Lung (tissue), 12 donors: ENCODE results near the gene TMEM91. TPM values are rescaled to one million over a fixed set of nuclear protein-coding genes. Genes with fewer than 3 reads are reported as not detected.

Source experiments
- ATAC-seq: fragments of 200-7000 bp; cut with Tn5 transposase; one replicate; pipeline ENCODE4 v1.9.1; 2020; ENCODE audit warnings: moderate number of reproducible peaks; ENCODE audit not compliant: insufficient read depth, low FRiP score
- DNase-seq, 3 donors: peaks; one replicate each; pipeline ENCODE4 v3.0.0-alpha.2; 2013 to 2017
- H3K27ac ChIP-seq, 2 donors: one replicate each; pipeline ENCODE4 v1.5.1; 2013; ENCODE audit warnings: mild to moderate bottlenecking in 2 of 2, moderate library complexity in 2 of 2, control low read depth in 1 of 2, inconsistent platforms in 1 of 2, low read depth in 1 of 2, low read length in 1 of 2
- H3K27me3 ChIP-seq, 3 donors: one replicate each; pipeline ENCODE4 v1.5.1; 2013; ENCODE audit warnings: low read length in 2 of 3; ENCODE audit not compliant: control insufficient read depth in 3 of 3, insufficient read depth in 3 of 3
- H3K36me3 ChIP-seq, 4 donors: one replicate each; pipeline ENCODE4 v1.5.1; 2013; ENCODE audit warnings: low read length in 4 of 4, mild to moderate bottlenecking in 1 of 4, moderate library complexity in 1 of 4; ENCODE audit not compliant: control insufficient read depth in 4 of 4, insufficient read depth in 4 of 4
- H3K4me1 ChIP-seq, 5 donors: one replicate each; pipeline ENCODE4 v1.5.1; 2013; ENCODE audit warnings: low read length in 5 of 5, mild to moderate bottlenecking in 2 of 5, moderate library complexity in 1 of 5; ENCODE audit not compliant: control insufficient read depth in 5 of 5, insufficient read depth in 5 of 5
- H3K4me3 ChIP-seq: one replicate; pipeline ENCODE4 v1.5.1; 2013; ENCODE audit warnings: mild to moderate bottlenecking, control low read depth, moderate library complexity
- H3K9ac ChIP-seq, 2 donors: one replicate each; pipeline ENCODE4 v1.5.1; 2013; ENCODE audit warnings: low read length in 2 of 2, control low read depth in 1 of 2; ENCODE audit not compliant: insufficient read depth in 1 of 2
- H3K9me3 ChIP-seq, 4 donors: one replicate each; pipeline ENCODE4 v1.5.1; 2013; ENCODE audit warnings: low read length in 3 of 4, mild to moderate bottlenecking in 1 of 4, moderate library complexity in 1 of 4; ENCODE audit not compliant: control insufficient read depth in 4 of 4, insufficient read depth in 3 of 4
- WGBS, 2 donors: extraction: QIAGEN DNeasy Blood & Tissue Kit; methylation state at CpG; one replicate each; pipeline ENCODE4 v1.1.7; 2013; 5-methylcytosine and 5-hydroxymethylcytosine counted together
- polyA plus RNA-seq, 2 donors: library from polyadenylated mRNA; stranded (reverse); fragments of 200-250 nt; gene quantifications; one replicate each; pipeline ENCODE4 v1.2.1, GENCODE V29; 2013
- total RNA-seq, 2 donors: library from RNA; depleted of rRNA in 1 of 2; stranded (reverse); fragments of >200 nt in 1 of 2; gene quantifications; one replicate each; pipeline ENCODE4 v1.2.1, GENCODE V29; 2014 to 2021
- TF ChIP-seq, protein P1 (sequence below): IDR thresholded peaks from 2 replicates; pipeline ENCODE4 v1.5.1; 2012; ENCODE audit warnings: mild to moderate bottlenecking; ENCODE audit errors: control extremely low read depth, extremely low read depth
- donor health status: control.
- donor health status: control.
- donor health status: Bipolar disorder and iron deficiency.
- donor health status: healthy.
- donor health status: DM: yes; HTN: yes; CAD: no.

The TMEM91 gene
- total and polyA plus RNA-seq, 4 donors: 13.6 to 39.8 (median 17.0) TPM

- TF ChIP-seq, protein P1, sequence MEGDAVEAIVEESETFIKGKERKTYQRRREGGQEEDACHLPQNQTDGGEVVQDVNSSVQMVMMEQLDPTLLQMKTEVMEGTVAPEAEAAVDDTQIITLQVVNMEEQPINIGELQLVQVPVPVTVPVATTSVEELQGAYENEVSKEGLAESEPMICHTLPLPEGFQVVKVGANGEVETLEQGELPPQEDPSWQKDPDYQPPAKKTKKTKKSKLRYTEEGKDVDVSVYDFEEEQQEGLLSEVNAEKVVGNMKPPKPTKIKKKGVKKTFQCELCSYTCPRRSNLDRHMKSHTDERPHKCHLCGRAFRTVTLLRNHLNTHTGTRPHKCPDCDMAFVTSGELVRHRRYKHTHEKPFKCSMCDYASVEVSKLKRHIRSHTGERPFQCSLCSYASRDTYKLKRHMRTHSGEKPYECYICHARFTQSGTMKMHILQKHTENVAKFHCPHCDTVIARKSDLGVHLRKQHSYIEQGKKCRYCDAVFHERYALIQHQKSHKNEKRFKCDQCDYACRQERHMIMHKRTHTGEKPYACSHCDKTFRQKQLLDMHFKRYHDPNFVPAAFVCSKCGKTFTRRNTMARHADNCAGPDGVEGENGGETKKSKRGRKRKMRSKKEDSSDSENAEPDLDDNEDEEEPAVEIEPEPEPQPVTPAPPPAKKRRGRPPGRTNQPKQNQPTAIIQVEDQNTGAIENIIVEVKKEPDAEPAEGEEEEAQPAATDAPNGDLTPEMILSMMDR: no peak
- Histone ChIP-seq H3K4me3 (no peak overlapping the region), H3K4me1 (peaks cover 0 to 20% (median 13%) of the 10 kb centered on the region in 5 donors), H3K9me3 (peaks cover 0 to 3% (median 0%) of the 10 kb centered on the region in 4 donors), H3K9ac (no peak overlapping the region), H3K36me3 (peaks cover 0 to 21% (median 13%) of the 10 kb centered on the region in 4 donors), H3K27ac (peak overlapping the region in 1 of 2 donors; percentile 89), H3K27me3 (no peaks in the 10 kb centered on the region)
- WGBS, 2 donors: 70 to 88% methylated on average over 6 of the region's 6 CpGs
- no peak for DNase-seq
- ATAC-seq: no peak
Measured at GRCh38 chr19:41430922-41431321, 54.6 kb downstream of the TMEM91 start.

GRCh38 chr19:41431426-41432386 lies 55.4 kb downstream of the TMEM91 start:
- ATAC-seq (no peak), DNase-seq (peak in 1 of 3 donors; percentile 30)
- Histone ChIP-seq H3K36me3 (peaks cover 0 to 26% (median 18%) of the 10 kb centered on the region in 4 donors), H3K27me3 (no peaks in the 10 kb centered on the region), H3K9ac (no peak overlapping the region), H3K4me3 (no peak overlapping the region), H3K4me1 (peaks cover 0 to 16% (median 12%) of the 10 kb centered on the region in 5 donors), H3K9me3 (peaks cover 0 to 3% (median 0%) of the 10 kb centered on the region in 4 donors), H3K27ac (peak overlapping the region in 1 of 2 donors; percentile 89)
- WGBS, 2 donors: 68 to 72% methylated on average over 23 of the region's 23 CpGs
- TF ChIP-seq, protein P1: no peak

DNA sequence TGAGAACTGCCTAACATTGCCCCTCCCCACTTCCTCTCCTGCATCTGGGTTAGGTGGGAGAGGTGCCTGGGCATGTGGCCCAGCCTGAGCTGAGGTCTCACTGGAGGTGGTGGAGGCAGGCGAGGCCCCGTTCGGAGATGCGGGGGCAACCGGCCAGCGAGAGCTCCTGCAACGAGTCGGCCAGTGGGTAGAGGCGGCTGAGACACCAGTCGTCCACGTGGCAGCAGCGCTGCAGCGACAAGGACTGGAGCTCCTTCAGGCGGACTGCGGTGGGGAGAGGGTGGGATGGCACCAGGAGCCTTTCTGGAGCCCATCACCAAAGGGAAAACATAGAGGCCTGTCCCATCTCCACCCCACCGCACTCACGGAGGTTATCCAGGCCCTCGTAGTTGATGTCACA lies 56.8 kb downstream of the TMEM91 start:
- 93 to 95% methylated on average over 18 of the region's 18 CpGs for WGBS, 2 donors
- DNase-seq: no peak
- Histone ChIP-seq H3K36me3 (peaks cover 0 to 30% (median 21%) of the 10 kb centered on the region in 4 donors), H3K4me3 (no peak overlapping the region), H3K9me3 (peaks cover 0 to 3% (median 0%) of the 10 kb centered on the region in 4 donors), H3K27me3 (no peaks in the 10 kb centered on the region), H3K27ac (peak overlapping the region in 1 of 2 donors; percentile 73), H3K4me1 (peaks cover 0 to 5% (median 5%) of the 10 kb centered on the region in 5 donors), H3K9ac (no peak overlapping the region)
- TF ChIP-seq, protein P1: no peak
- ATAC-seq: no peak

Other genes with a start within 250 kb of the TMEM91 start
- 10 to 100 TPM in 1 of 2 donors, 1 to 10 TPM in 1; 9.7 to 13.2 TPM for gene CYP2S1, start 183.3 kb upstream of the TMEM91 start, total RNA-seq
- 1 to 10 TPM; 5.2 to 5.4 TPM for gene CYP2S1, start 183.3 kb upstream of the TMEM91 start, polyA plus RNA-seq
- gene AXL, start 157.3 kb upstream of the TMEM91 start, total RNA-seq: 10 to 100 TPM; 48.6 to 53.0 TPM
- 10 to 100 TPM in 1 of 2 donors, 1 to 10 TPM in 1; 8.2 to 13.4 TPM for gene AXL, start 157.3 kb upstream of the TMEM91 start, polyA plus RNA-seq
- gene HNRNPUL1, start 112.2 kb upstream of the TMEM91 start, total RNA-seq: 100 to 1,000 TPM; 192 to 198 TPM
- gene HNRNPUL1, start 112.2 kb upstream of the TMEM91 start, polyA plus RNA-seq: 10 to 100 TPM; 92.2 to 96.0 TPM
- gene CCDC97, start 66.4 kb upstream of the TMEM91 start, total RNA-seq: 10 to 100 TPM; 19.7 to 39.9 TPM
- gene CCDC97, start 66.4 kb upstream of the TMEM91 start, polyA plus RNA-seq: 10 to 100 TPM; 13.2 to 22.2 TPM
- gene TGFB1, start 22.6 kb upstream of the TMEM91 start, total RNA-seq: 10 to 100 TPM; 18.0 to 88.8 TPM
- gene TGFB1, start 22.6 kb upstream of the TMEM91 start, polyA plus RNA-seq: 10 to 100 TPM; 27.8 to 67.3 TPM
- 10 to 100 TPM; 10.2 to 16.4 TPM for gene B9D2, start 12.4 kb upstream of the TMEM91 start, total RNA-seq
- gene B9D2, start 12.4 kb upstream of the TMEM91 start, polyA plus RNA-seq: 10 to 100 TPM; 11.6 to 18.6 TPM
- gene EXOSC5, start 20.8 kb downstream of the TMEM91 start, total RNA-seq: 10 to 100 TPM in 1 of 2 donors, 1 to 10 TPM in 1; 6.3 to 21.6 TPM
- gene EXOSC5, start 20.8 kb downstream of the TMEM91 start, polyA plus RNA-seq: 10 to 100 TPM; 32.6 to 34.4 TPM
- gene BCKDHA, start 21.3 kb downstream of the TMEM91 start, total RNA-seq: 10 to 100 TPM; 38.9 to 39.2 TPM
- 10 to 100 TPM; 19.7 to 54.5 TPM for gene BCKDHA, start 21.3 kb downstream of the TMEM91 start, polyA plus RNA-seq
- 10 to 100 TPM in 1 of 2 donors, 1 to 10 TPM in 1; 6.2 to 30.5 TPM for gene B3GNT8, start 50.8 kb downstream of the TMEM91 start, total RNA-seq
- 10 to 100 TPM; 35.1 to 39.0 TPM for gene B3GNT8, start 50.8 kb downstream of the TMEM91 start, polyA plus RNA-seq
- 10 to 100 TPM; 25.5 to 51.4 TPM for gene DMAC2, start 63.4 kb downstream of the TMEM91 start, total RNA-seq
- gene DMAC2, start 63.4 kb downstream of the TMEM91 start, polyA plus RNA-seq: 10 to 100 TPM; 46.2 to 51.7 TPM
- not detected for gene ERICH4, start 66.6 kb downstream of the TMEM91 start, total RNA-seq
- under 1 TPM in 1 of 2 donors, not detected in 1; 0.16 TPM for gene ERICH4, start 66.6 kb downstream of the TMEM91 start, polyA plus RNA-seq
- 10 to 100 TPM in 1 of 2 donors, 1 to 10 TPM in 1; 6.5 to 12.2 TPM for gene CEACAM21, start 199.6 kb downstream of the TMEM91 start, total RNA-seq
- gene CEACAM21, start 199.6 kb downstream of the TMEM91 start, polyA plus RNA-seq: 10 to 100 TPM in 1 of 2 donors, 1 to 10 TPM in 1; 9.6 to 10.9 TPM